C4-2B (cell line): ENCODE results near the gene AKNA.

Source experiments
- CTCF ChIP-seq: fragments of 450-650 bp; conservative IDR thresholded peaks from 2 replicates; pipeline ENCODE4 v1.5.1; 2017; ENCODE audit warnings: mild to moderate bottlenecking
- ZFX ChIP-seq: fragments of 450-650 bp; IDR thresholded peaks from 2 replicates; pipeline ENCODE4 v1.6.1; 2017

DNA sequence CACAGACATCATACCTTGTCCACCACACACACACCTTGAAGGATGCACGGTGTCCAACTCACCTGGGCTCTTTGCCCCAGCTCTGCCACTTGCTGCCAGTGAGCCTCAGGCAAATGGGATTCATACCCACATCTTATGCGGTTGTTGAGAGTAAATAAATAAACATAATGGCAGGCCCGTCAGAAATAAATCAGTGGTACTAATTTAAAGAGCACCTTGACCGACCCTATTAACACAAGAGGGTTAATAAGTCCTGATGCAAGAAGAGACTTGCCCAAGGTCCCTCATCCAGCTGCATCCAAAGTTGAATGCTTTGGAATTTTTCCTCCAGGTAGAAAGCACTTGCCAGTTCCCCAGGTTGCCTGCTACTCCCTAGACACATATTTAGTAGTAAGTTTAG, 11.6 kb upstream of the AKNA start:
- TF ChIP-seq CTCF (no peak), ZFX (no peak)
